HL-60/S4 treated with phorbol 12-myristate 13-acetate at 8.2 ng/mL for 4 days and 3 days (cell line): ENCODE measurements around the gene ITGB1BP1.

Experiments used
- in situ Hi-C: fragments of 300-500 bp; cut with MboI; formaldehyde crosslinking; loops from 2 replicates; pipeline ENCODE4 v1.15.0; 2022; ENCODE audit warnings: low sequenced_read_pairs

The ITGB1BP1 gene

GRCh38 chr2:9355270-9355669 lies 68.1 kb downstream of the ITGB1BP1 start:
- in situ Hi-C loops: no loop called here

- in situ Hi-C loops: no loop called here
Measured at GRCh38 chr2:9354318-9354717, 69.0 kb downstream of the ITGB1BP1 start.
